ENCODE results near the gene MRPL45. TPM values are rescaled to one million over a fixed set of nuclear protein-coding genes. Genes with fewer than 3 reads are reported as not detected.

Gene MRPL45
- total RNA-seq, 1 donor = 39.6 TPM

DNA sequence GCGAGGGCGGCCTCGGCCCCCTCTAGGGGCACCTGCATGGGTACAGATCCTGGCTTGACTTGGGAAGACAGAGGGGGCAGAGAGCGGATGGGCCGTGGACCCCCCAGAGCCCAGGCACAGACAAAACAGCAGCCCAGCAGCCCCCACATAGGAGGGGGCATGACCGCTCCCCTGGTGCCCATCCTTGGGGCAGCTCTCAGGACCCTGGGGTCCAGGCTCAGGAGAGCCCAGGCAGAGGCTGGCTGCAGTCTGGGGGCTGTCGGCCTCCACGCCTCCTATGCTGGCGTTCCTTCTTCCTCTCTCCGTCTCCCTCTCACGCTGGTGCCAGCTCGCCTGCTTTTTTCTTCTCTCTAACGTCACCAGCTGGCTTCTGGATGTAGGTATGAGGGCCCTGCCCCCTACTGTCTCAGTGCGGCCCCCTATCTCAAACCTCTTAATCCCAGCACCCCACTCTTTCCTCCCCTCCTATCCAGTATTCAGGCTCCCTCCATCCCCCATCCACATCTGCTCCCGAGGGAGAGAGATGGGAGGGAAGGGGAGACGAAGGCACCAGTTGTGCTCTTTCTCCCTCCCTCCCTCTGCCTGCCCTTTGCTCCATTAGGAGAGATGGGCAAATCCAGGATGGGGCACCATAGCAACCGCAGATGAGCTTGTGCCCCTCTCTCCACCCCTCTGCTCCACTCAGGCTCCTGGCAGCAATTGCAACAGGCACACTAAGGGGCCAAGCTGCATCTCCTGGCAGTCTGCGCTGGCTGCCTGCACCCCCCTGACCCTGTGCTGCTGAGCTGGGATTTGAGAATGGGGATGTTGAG is 46.8 kb downstream of the MRPL45 start, which contains the start of gene GPR179:
Gene GPR179 (minus strand): TSS at position 349 of the 812 bp plus-strand sequence. CDS start 167 bp downstream, at position 182.
- no peak for DNase-seq (ENCODE audit: low read depth in 2 of 3, low spot score in 2 of 3)

- DNase-seq (ENCODE audit: low read depth in 2 of 3, low spot score in 2 of 3) = no peak
These were observed 47.4 kb downstream of the MRPL45 start for GRCh38 chr17:38344420-38344745.

DNA sequence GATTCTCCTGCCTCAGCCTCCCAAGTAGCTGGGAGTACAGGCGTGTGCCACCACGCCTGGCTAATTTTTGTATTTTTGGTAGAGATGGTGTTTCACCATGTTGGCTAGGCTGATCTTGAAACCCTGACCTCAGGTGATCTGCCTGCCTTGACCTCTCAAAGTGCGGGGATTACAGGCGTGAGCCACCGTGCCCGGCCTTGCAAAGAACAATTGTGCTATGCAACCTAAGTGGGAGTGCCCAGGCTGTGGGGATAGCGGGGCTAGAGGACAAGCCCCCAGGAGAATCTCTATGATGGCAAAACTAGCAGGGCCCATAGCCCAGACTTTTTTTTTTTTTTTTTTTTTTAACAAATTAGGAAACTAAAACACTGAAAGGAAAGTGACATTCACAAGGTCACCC is 48.8 kb downstream of the MRPL45 start:
- DNase-seq (ENCODE audit: low read depth in 2 of 3, low spot score in 2 of 3) = no peak

- DNase-seq (ENCODE audit: low read depth in 2 of 3, low spot score in 2 of 3) = peak; percentile 59 to 94 (median 82)
These were observed 52.2 kb downstream of the MRPL45 start for GRCh38 chr17:38349097-38349730.

GRCh38 chr17:38350035-38350434 is 53.1 kb downstream of the MRPL45 start:
- DNase-seq (ENCODE audit: low read depth in 2 of 3, low spot score in 2 of 3) = no peak

GRCh38 chr17:38351412-38352222 is 54.6 kb downstream of the MRPL45 start, which contains the start of gene SOCS7:
SOCS7 (plus strand) TSS chr17:38351844; CDS start chr17:38352053, 209 bp downstream.
- peak; percentile 82 to 93 (median 93) for DNase-seq (ENCODE audit: low read depth in 2 of 3, low spot score in 2 of 3)

- DNase-seq (ENCODE audit: low read depth in 2 of 3, low spot score in 2 of 3) = peak; percentile 9 to 20 (median 11)
These were observed 55.5 kb downstream of the MRPL45 start for GRCh38 chr17:38352245-38353085.

GRCh38 chr17:38353086-38353604 is 56.2 kb downstream of the MRPL45 start:
- no peak for DNase-seq (ENCODE audit: low read depth in 2 of 3, low spot score in 2 of 3)

GRCh38 chr17:38353668-38354067 is 56.7 kb downstream of the MRPL45 start:
- DNase-seq (ENCODE audit: low read depth in 2 of 3, low spot score in 2 of 3) = no peak

DNA sequence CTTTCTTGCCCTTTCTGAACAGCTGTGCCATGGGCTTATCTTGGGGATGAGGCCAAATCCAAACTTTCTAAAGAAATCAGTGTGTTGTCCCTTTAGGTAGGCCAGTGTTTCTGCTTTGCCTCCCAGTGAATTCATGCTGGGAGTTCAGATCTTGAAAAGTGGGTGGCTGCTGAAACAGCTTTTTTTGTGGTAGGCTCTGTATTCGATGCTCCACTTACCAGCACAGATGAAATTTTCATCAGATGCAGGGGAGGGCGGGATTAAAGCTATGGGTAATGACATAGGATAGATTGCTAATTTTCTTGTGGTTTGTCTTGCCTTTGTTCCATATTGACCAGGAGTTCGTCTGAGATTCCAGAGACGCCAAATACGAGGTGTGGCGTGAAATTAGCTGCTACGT is 57.5 kb downstream of the MRPL45 start:
- no peak for DNase-seq (ENCODE audit: low read depth in 2 of 3, low spot score in 2 of 3)

DNA sequence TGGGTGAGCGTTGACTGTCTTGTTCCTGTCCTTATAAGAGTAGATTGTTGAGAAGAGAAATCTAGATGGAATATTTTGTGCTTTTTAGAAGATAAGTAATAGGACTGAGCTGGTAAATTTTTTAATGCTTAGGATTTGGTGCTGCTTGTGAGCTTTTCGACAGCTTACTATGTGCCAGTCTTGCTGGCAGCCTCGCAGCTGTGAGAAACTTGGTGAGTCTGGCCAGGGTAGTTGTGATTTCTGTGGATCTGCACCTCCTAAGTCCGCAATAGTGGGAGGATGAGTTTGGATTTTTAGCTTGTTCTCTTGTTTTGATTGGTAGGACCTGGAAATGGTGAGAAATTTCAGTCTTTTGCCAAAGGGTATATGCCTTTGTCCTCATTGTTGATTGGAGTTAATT is 58.3 kb downstream of the MRPL45 start:
- no peak for DNase-seq (ENCODE audit: low read depth in 2 of 3, low spot score in 2 of 3)

- DNase-seq (ENCODE audit: low read depth in 2 of 3, low spot score in 2 of 3) = no peak
These were observed 60.6 kb downstream of the MRPL45 start for GRCh38 chr17:38357486-38358123.

DNA sequence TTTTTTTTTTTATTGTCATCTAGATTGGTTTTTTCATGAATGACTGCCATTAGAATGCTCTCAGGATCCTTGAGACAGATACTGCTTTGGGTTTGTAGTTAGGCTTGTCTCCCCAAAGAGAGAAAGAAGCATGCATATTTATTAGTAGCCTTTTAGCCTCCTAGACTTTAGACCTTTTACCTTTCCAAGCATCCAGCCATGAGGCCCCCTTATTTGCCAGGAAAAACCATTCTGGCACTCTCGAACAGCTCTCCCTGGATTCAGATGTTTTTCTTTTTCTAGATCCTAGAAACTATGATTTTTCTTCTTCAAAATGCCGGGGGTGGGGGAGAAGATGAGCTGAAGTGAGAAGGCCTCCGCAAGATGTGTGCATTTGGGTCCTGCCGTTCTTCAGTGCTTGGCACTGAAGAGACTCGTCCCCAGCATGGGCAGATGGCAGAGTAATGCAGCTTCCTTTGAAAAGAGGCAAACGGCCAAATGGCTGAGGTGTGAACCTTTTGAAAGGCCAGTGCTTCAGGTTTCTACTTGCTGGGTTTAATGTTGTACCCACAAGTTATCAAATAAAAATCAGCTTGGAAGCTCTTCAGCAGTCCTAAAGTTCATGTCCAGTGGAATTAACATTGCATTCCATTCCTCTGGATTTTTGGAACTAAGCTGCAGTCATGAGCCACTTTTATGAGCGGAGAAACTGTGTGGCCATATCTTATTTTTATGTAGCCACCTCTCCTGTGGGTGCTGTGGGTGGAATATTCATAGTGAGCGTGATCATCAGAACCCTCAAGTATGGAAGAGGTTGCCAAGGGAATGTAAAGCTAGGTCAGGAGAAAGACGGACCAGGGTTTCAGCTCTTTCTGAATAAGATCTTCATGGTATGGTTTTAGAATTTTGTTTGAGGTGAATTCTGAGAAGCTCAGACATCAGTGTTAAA is 61.9 kb downstream of the MRPL45 start:
- no peak for DNase-seq (ENCODE audit: low read depth in 2 of 3, low spot score in 2 of 3)

DNA sequence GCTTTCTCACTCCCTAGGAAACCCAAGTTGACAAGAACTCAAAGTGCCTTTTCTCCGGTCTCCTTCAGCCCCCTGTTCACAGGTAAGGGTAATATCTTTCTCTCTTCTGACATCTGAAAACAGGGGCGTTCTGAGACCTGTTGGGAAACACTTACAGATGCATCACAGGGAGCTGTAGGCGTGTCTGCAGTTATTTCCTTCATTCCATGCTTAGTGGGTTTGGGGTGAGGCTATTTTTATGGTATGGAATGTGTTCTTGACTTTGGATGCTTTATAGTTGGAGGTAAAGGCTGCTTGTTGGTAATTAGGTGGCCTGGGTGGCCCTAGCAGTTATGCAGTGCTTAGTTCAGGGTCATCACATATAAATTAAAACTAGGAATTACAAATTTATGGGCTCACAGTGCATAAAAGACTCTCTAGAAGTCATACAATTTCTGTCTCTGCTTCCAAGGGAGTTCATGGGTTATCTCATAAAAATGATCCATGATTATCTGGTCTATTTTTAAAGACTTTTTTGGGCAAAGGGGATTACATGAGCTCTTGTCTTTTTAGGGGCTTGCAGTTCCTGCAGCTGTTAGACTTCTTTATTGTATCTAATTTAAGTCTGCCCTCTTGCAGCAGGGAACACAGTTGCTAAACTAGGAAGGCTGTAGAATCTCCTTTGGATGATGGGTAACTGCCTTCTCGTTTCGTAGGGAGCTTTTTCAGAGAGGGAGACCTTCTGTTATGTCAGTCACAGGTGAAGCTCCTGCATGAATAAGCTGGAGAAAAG is 64.9 kb downstream of the MRPL45 start:
- no peak for DNase-seq (ENCODE audit: low read depth in 2 of 3, low spot score in 2 of 3)

DNA sequence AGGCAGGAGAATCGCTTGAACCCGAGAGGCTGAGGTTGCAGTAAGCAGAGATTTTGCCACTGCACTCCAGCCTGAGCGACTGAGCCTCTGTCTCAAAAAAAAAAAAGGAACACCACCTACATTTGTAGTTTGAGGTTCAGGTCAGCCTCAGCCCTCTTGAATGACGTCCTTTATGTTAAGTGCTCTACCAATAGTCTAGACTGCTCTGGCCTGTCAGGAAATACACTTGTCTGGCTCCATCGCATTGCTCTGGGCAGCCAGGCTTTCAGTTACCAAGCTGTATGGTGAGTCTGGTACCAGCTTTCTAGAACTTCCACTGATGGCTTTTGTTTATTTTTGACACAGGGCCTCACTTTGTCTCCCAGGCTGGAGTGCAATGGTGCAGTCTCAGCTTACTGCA is 66.0 kb downstream of the MRPL45 start:
- no peak for DNase-seq (ENCODE audit: low read depth in 2 of 3, low spot score in 2 of 3)

- DNase-seq (ENCODE audit: low read depth in 2 of 3, low spot score in 2 of 3) = no peak
These were observed 67.8 kb downstream of the MRPL45 start for GRCh38 chr17:38364741-38365140.

DNA sequence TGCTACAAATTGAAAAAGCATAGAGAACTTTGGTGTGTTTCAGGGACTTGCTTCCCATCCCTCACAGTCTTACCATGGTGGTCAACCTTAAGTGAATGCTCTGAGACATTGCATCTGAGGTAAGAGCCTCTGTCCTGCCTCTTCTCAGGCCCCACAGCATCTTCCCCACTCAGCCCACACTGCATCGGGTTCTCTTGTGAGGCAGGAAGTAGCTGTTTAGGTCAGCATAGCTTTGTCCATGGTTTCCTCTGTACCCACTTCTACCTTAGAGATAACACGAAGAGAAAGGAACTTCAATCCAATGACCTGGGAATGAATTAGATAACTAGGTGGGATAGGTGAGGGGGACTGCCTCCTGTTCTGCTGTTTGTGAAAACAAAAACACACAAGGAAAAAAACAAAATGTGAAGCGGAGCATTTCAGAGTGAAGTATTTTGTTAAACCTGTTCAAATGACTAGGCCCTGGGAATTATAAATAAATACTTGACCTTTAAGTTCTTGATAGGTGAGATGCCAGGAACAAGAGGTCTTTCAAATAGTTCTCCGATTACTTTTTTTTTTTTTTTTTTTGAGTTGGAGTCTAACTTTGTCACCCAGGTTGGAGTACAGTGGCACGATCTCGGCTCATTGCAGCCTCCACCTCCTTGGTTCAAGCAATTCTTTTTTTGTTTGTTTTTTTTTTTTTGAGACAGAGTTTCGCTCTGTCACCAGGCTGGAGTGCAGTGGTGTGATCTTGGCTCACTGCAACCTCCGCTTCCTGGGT is 72.3 kb downstream of the MRPL45 start:
- DNase-seq (ENCODE audit: low read depth in 2 of 3, low spot score in 2 of 3) = no peak

Measured in hematopoietic multipotent progenitor cell (in vitro differentiated cells).